Measurements from ENCODE around the gene CABP4. TPM values are rescaled to one million over a fixed set of nuclear protein-coding genes. Genes with fewer than 3 reads are reported as not detected.

The CABP4 gene
- not detected in 2 replicates for total RNA-seq

DNA sequence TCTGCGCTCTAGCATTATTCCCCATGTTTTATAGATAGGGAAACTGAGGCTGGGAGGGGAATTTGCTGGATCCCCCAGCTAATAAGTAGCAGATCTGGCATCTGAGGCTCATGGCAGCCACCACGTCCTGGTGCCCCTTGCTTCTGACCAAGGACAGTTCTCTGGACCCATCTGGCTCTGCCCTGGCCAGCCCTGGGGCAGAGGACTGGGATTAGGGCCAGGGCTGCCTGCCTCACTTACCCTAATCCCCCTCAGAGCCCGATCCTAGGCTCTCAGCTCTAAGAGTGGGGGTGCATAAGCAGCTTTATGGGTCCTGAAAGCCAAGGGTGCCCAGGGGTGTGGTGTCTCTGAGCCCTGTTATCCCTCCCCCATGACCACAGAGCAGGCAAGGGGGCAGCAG lies at the start of gene CABP4:
CABP4 (plus strand) TSS at position 301 of the 400 bp plus-strand sequence; CDS start at position 371, 70 bp downstream.

DNA sequence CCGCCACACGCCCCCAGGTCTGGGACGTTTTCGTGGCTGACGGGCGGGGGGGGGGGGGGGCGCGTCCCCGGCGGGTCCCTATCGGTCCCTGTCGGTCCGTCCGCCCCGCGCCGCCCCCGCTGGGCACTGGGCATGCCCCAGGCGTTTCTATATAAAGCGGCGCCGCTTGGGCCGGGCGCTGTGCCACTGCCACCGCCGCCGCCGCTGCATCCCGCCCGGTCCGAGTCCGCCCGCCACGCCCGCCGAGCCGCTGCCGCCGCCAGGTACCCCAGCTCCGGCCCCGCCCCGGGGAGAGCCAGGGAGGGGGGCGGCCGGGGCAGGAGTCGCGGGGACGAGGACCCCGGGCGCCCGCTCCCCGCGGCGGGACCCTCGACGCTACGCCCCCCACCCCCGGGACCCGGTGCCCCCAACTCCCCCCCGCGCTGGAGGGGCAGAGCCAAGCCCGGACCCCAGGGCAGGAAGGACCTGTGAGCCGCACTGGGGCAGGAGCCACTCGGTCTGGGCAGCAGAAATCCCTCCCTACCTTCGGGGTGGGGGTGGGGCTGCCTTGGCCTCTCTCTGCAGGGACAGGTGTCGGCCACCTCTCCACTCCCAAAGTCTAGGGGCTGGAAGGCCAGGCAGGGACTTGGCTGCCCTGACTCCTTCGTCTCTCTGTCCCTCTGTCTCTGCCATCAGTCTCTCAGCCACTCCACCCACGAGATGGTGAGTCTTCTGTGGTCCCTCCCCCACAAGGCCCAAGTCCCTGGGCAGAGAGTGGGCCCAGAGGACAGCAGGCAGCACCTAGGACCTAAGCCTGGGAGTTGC lies 39.5 kb upstream of the CABP4 start, which contains the start of gene CARNS1:
CARNS1 (plus strand) TSS at position 178 of the 804 bp plus-strand sequence; CDS start at position 700, 522 bp downstream.

DNA sequence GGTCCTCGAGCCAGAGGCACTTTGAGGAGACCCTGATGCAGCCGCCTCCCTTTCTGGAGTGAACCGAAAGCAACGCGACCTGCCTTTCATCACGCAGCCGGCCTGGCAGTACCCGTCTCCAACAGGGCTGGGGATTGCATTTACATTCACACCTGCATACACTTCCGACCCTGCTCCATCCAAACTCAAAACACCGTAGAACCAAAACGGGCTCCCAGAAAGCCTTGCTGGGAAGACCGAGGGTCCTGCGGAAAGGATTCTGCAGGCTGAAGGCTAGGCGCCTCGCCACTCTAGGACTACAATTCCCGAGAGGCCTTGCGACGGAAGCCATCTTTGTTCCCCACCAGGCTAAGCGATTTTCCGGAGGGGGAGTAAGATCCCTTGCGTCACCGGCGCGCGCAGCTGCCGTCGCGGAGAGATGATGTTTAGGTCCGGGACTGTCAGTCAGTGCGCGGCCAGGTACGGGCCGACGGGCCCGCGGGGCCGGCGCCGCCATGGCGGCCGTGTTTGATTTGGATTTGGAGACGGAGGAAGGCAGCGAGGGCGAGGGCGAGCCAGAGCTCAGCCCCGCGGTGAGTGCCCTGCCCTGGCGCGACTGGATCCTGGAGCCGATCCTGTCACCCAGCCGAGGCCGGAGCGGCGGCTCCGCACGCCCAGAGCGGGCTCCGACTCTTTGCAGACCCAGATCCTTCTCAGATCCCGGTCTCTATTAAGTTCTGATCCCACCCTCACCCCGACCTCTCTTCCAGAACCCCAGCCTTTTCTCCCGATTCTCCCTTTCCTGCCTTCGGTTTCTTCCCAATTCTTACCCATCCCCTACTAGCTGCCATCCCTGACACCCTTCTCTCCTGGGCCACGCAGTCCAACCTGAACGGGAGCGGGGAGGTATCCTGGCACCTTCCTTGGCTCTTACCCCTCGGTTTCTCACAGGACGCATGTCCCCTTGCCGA lies 26.8 kb upstream of the CABP4 start, which contains the start of gene RPS6KB2:
RPS6KB2 (plus strand) TSS at position 443 of the 950 bp plus-strand sequence; CDS start at position 495, 52 bp downstream.

DNA sequence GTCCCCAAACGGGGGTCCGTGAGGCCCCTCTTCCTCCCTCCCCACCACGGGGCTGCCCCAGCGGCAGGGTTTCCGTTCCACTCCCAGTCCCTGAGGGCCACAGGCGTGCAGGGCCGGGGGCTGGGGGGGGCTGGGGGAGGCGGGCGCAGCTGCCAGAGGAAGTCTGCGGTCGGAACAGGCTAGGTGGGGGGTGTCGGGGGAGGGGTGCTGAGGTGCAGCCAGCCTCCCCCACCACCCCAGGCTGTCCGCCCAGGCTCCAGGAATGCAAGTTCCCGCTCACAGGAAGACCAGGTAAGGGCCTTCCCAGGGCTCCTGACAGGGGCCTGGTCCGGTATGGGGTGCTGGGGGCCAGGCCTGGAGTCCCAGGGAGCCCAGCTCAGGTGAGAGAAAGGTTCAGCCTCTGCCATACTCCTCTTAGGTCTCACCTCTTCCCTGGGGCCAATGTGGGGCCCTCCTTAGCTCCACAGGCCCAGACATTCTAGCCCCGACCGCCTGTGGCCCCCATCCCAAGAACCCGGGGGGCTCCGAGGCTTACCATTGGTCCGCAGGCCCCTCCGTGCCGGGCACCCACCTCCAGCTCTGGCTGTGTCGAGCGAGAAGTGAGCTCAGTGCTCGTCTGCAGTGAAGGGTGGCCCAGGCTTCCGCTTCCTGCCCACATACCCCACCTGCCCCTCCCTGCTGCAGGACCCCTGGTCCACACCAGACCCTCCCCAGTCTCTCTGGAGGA lies 17.9 kb upstream of the CABP4 start, which contains the start of gene PTPRCAP:
PTPRCAP (minus strand) TSS at position 601 of the 727 bp plus-strand sequence; CDS start at position 538, 63 bp downstream.

DNA sequence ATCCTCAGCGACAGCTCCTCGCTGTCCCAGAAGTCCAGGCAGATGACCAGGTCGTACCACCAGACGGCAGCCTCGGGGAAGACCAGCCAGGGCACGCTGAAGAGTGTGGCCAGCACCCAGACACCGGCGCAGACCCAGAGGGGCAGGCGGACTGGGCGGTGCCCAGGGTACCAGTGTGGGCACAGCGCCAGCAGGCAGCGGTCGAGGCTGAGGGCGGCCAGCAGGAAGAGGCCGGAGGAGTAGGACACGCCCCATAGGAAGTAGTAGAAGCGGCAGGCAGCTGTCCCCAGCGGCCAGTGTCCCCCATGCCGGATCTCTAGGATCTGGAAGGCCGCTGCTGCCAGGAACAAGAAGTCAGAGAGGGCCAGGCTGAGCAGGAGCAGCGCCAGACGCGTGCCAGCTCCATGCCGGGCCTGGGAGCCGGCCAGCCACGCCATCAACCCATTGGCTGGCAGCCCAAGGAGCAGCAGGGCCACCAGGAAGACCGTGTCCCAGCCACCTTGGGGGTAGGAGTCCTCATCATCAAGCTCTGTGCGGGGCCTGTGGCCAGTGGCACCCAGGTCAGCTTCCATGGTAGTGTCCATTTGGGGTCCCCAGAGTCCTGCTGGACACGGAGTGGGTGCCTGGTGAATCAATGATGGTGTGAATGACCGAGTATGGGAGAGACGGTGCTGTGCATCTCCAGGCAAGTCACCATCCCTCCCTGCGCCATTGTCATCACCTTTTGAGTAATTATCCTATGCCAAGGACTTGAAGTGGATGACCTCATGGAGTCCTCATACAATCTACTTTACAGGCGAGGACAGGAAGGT lies 2.8 kb upstream of the CABP4 start, which contains the start of gene GPR152:
GPR152 (minus strand) TSS at position 589 of the 812 bp plus-strand sequence; CDS start at position 584, 5 bp downstream.

DNA sequence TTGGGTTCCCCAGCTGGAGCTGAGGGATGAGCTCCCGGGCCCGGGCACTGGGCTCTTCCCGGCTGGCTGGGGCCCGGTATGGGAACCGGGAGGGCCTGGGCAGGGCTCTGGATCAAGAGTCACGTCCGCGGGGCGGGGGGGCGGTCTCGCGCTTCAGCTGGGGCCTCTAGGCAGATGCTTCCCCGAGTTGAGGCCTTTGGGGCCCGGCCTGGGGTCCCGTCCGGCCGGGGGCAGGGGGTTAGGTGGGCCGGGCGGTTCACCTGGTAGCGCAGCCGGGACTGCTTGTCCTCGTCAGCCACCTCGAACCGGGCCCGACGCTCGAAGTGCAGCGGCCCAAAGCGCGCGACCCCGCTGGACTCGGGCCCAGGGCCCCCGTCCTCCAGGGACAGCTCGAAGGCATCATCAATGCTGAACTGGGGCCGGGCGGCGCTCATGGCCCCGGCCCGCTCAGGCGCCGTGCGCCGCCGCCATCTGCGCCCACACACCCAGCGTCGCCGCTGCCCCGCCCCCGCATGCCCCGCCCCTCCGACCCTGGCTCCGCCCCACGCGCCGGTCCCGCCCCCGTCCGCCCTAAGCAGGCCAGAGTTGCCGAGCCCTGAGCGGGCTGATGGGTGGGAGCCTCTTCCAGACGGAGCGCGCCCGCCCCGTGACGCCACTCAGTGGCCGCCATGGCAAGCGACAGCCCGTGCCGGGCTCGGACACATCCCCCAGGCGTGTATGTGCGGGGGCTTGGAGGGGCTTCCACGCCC lies 13.8 kb downstream of the CABP4 start, which contains the start of gene TMEM134:
TMEM134 (minus strand) TSS at position 493 of the 749 bp plus-strand sequence; CDS start at position 434, 59 bp downstream.

DNA sequence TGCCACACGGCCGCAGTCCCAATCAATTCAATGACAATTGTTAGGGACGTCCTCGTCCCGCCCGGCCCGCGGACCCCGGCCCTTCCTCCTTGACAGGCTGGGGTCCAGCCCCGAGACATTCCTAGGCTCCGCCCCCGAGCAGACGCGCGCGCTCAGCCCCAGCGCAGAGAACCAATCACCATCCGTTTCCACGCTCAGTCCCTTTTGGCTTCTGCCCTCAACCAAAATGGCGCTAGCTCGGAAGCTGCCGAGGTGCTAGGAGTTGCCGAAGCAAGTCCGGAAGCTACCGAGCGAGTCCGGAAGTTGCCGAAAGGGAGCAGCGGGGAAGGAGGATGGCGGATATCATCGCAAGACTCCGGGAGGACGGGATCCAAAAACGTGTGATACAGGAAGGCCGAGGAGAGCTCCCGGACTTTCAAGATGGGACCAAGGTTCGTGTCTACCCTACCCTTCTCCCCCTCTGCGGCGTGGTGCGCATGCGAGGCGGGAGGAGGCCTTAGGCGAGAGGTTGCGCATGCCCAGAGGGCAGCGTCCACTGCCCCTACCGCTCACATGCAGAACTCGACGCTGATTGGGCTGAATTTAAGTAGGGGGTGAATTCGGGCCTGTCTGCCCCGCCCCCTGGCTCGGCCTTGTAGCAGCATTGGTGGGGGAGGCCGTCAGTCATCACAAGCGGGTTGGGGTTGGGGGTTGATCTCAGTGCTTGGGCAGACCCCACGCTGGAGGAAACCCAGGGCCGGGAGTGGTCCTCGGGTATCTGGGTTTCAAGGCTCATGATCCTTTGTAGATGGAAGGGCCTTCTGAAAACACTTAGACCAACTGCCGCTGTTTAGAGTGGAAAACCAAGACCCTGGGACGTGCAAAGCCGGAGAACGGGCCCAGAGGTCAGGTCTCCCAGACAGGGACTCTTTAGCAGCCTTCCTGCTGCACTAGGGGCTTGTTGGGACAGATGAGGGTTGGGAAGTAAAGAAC lies 28.0 kb downstream of the CABP4 start, which contains the start of gene AIP:
AIP (plus strand) TSS at position 200 of the 972 bp plus-strand sequence; CDS start at position 333, 133 bp downstream.

DNA sequence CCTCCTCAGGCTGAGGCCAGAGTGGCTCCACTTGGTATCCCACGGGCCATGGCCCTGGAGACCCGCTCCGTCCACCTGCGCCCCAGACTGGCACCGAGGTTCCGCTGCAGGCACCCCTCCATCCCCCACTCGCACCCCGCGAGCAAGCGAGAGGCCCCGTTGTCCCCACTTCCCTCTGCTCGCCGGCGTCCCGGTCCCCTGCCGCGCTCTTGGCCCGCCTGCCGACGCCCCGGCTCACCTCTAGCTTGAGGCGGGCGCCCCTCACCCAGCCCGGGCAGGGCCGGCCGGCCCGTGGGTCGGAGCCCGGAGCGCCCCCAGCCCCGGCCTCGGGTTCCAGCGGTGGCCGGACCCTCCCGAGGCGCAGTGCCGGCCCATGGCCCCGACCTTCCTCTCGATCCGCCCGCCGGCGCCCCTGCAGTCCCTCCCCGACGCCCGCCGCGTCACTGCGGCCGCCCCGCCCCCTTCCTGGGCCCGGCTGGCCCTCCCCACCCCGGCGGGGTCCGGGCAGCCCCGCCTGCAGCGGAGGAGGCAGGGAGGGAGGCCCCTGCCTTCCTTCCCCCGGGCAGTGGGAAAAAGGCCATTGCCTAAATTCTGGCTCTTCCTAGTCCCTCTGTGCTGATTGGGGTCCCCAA lies 49.9 kb downstream of the CABP4 start, which contains the start of gene PITPNM1:
PITPNM1 (minus strand) TSS at position 414 of the 632 bp plus-strand sequence. CDS start 1,183 bp downstream, outside the sequence.

DNA sequence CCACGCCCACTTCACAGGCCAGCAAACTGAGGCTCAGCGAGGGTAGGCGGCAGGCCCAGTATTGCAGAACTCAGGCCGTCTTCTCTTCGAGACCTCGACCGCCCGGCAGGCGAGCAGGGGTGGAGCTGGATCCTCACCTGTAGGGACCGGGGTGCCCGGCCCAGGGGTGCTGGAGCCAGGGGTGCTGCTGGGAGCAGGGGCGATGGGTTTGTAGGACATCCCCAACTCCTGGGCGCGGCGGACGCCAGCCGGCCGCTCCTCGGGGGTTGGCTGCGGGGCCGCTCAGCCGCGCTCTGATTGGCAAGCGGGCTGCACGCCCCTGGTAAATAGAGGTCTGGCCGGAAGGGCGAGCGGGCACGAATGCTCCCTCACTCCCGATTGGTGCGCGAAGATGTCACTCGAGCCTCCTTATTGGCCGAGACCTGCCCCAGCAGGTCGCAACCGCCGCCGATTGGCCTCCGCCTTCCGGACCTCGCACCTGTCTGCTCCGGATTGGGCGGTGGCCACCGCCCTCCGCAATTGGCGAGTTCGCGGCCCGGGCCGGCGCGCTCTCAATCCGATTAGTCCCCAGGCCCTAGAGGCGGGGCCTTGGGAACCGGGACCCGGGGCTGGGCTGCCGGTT lies 52.8 kb downstream of the CABP4 start, which contains the start of gene CDK2AP2:
CDK2AP2 (minus strand) TSS at position 299 of the 622 bp plus-strand sequence; CDS start at position 219, 80 bp downstream.

Other genes starting within 250 kb of the CABP4 start
- 38.7 and 39.6 TPM in 2 replicates for gene GRK2, start 188.9 kb upstream of the CABP4 start, total RNA-seq
- 20.9 and 27.4 TPM in 2 replicates for gene ANKRD13D, start 166.1 kb upstream of the CABP4 start, total RNA-seq
- gene SSH3, start 151.8 kb upstream of the CABP4 start, total RNA-seq: 17.8 and 26.7 TPM in 2 replicates
- gene POLD4, start 101.8 kb upstream of the CABP4 start, total RNA-seq: 73.8 and 239 TPM in 2 replicates
- 10.0 and 10.4 TPM in 2 replicates for gene CLCF1, start 81.8 kb upstream of the CABP4 start, total RNA-seq
- 8.4 and 10.8 TPM in 2 replicates for gene RAD9A, start 63.4 kb upstream of the CABP4 start, total RNA-seq
- 141 and 253 TPM in 2 replicates for gene PPP1CA, start 53.5 kb upstream of the CABP4 start, total RNA-seq
- gene TBC1D10C, start 51.3 kb upstream of the CABP4 start, total RNA-seq: not detected in 2 replicates
- gene CARNS1, start 39.7 kb upstream of the CABP4 start, total RNA-seq: 0.88 TPM in 1 of 2 replicates, not detected in the other
- gene RPS6KB2, start 26.9 kb upstream of the CABP4 start, total RNA-seq: 49.5 and 61.2 TPM in 2 replicates
- 1.9 TPM in 1 of 2 replicates, not detected in the other for gene PTPRCAP, start 17.7 kb upstream of the CABP4 start, total RNA-seq
- gene CORO1B, start 11.9 kb upstream of the CABP4 start, total RNA-seq: 86.8 and 95.6 TPM in 2 replicates
- gene GPR152, start 2.6 kb upstream of the CABP4 start, total RNA-seq: not detected in 2 replicates
- 46.4 and 55.7 TPM in 2 replicates for gene TMEM134, start 13.9 kb downstream of the CABP4 start, total RNA-seq
- 70.7 and 120 TPM in 2 replicates for gene AIP, start 27.7 kb downstream of the CABP4 start, total RNA-seq
- 32.7 and 33.9 TPM in 2 replicates for gene PITPNM1, start 50.0 kb downstream of the CABP4 start, total RNA-seq
- 36.5 and 68.4 TPM in 2 replicates for gene CDK2AP2, start 52.8 kb downstream of the CABP4 start, total RNA-seq
- gene CABP2, start 68.1 kb downstream of the CABP4 start, total RNA-seq: not detected in 2 replicates
- gene GSTP1, start 128.5 kb downstream of the CABP4 start, total RNA-seq: 722 and 2,244 TPM in 2 replicates
- 189 and 203 TPM in 2 replicates for gene NDUFV1, start 151.6 kb downstream of the CABP4 start, total RNA-seq
- gene NUDT8, start 174.6 kb downstream of the CABP4 start, total RNA-seq: 6.2 and 15.9 TPM in 2 replicates
- not detected in 2 replicates for gene TBX10, start 184.4 kb downstream of the CABP4 start, total RNA-seq
- not detected in 2 replicates for gene ACY3, start 195.4 kb downstream of the CABP4 start, total RNA-seq
- not detected in 2 replicates for gene ALDH3B2, start 219.3 kb downstream of the CABP4 start, total RNA-seq

Data from epithelial cell of alveolus of lung (primary cell).